Neural cell (in vitro differentiated cells): ENCODE measurements around the gene RDH8. TPM values are rescaled to one million over a fixed set of nuclear protein-coding genes. Genes with fewer than 3 reads are reported as not detected.

Experiments
- H2AFZ ChIP-seq: fragments of 200-600, 300-800 bp; sonication (generic), shearing (Covaris generic); 2 replicates; pipeline ENCODE4 v1.6.0; 2014; ENCODE audit warnings: low read depth, mild to moderate bottlenecking, antibody characterized with exemption, low read length, moderate library complexity
- H3F3A ChIP-seq: fragments of 200-600 bp; shearing (Covaris generic); 2 replicates; pipeline ENCODE4 v1.6.1; 2016; ENCODE audit warnings: mild to moderate bottlenecking, moderate library complexity, mixed read lengths, antibody characterized with exemption, low read length; ENCODE audit not compliant: insufficient read depth, poor library complexity, severe bottlenecking
- H3K27ac ChIP-seq: fragments of 200-600, 300-800 bp; sonication (generic), shearing (Covaris generic); 2 replicates; pipeline ENCODE4 v1.5.1; 2014; ENCODE audit warnings: mild to moderate bottlenecking, low read length, moderate library complexity
- H3K27me3 ChIP-seq: fragments of 300-800, 200-600 bp; sonication (generic), shearing (Covaris generic); 2 replicates; pipeline ENCODE4 v1.6.0; 2014; ENCODE audit warnings: mild to moderate bottlenecking, low read depth, low read length, moderate library complexity; ENCODE audit not compliant: insufficient read depth
- H3K36me3 ChIP-seq: fragments of 300-800, 200-600 bp; sonication (generic), shearing (Covaris generic); 2 replicates; pipeline ENCODE4 v1.5.1; 2014; ENCODE audit warnings: mild to moderate bottlenecking, antibody characterized with exemption, low read length, moderate library complexity; ENCODE audit not compliant: insufficient read depth
- H3K4me2 ChIP-seq: fragments of 300-800, 200-600 bp; sonication (generic), shearing (Covaris generic); 2 replicates; pipeline ENCODE4 v1.6.0; 2014; ENCODE audit warnings: mild to moderate bottlenecking, low read length
- H3K4me3 ChIP-seq: fragments of 300-800, 200-600 bp; sonication (generic), shearing (Covaris generic); 2 replicates; pipeline ENCODE4 v1.5.1; 2014; ENCODE audit warnings: mild to moderate bottlenecking, low read length, moderate library complexity
- H3K79me2 ChIP-seq: fragments of 200-600 bp; shearing (Covaris generic); replicated peaks from 2 replicates; pipeline ENCODE4 v1.6.0; 2014; ENCODE audit warnings: mild to moderate bottlenecking, low read length, moderate library complexity; ENCODE audit not compliant: insufficient read depth
- H3K9ac ChIP-seq: fragments of 300-800, 200-600 bp; sonication (generic), shearing (Covaris generic); 2 replicates; pipeline ENCODE4 v1.6.1; 2016; ENCODE audit warnings: mild to moderate bottlenecking, low read length, mixed read lengths
- H3K9me2 ChIP-seq: fragments of 200-600 bp; shearing (Covaris generic); 2 replicates; pipeline ENCODE4 v1.6.1; 2016; ENCODE audit warnings: mild to moderate bottlenecking, low read length, mixed read lengths; ENCODE audit not compliant: insufficient read depth
- H3K9me3 ChIP-seq: fragments of 200-600, 300-800 bp; sonication (generic), shearing (Covaris generic); 2 replicates; pipeline ENCODE4 v1.6.1; 2016; ENCODE audit warnings: mild to moderate bottlenecking, mixed run types, low read length, moderate library complexity, mixed read lengths
- H4K20me1 ChIP-seq: fragments of 200-600 bp; shearing (Covaris generic); 2 replicates; pipeline ENCODE4 v1.6.1; 2016; ENCODE audit warnings: mild to moderate bottlenecking, mixed run types; ENCODE audit not compliant: insufficient read depth
- CTCF ChIP-seq: fragments of 450-650 bp; IDR thresholded peaks from 2 replicates; pipeline ENCODE4 v1.5.1; 2014; ENCODE audit warnings: antibody characterized with exemption, mild to moderate bottlenecking, moderate library complexity; ENCODE audit not compliant: poor library complexity, severe bottlenecking
- EP300 ChIP-seq: fragments of 450-650 bp; conservative IDR thresholded peaks from 2 replicates; pipeline ENCODE4 v1.6.1; 2014; ENCODE audit warnings: antibody characterized with exemption, mild to moderate bottlenecking, moderate library complexity; ENCODE audit not compliant: poor library complexity, severe bottlenecking
- EZH2 ChIP-seq: fragments of 200-600, 300-800 bp; shearing (Covaris generic), sonication (generic); IDR thresholded peaks from 2 replicates; pipeline ENCODE4 v1.6.1; 2014; ENCODE audit warnings: antibody characterized with exemption, low read length, borderline replicate concordance, mild to moderate bottlenecking; ENCODE audit not compliant: insufficient read depth, poor library complexity, severe bottlenecking
- MXI1 ChIP-seq: fragments of 450-650 bp; conservative IDR thresholded peaks from 2 replicates; pipeline ENCODE4 v1.6.1; 2014; ENCODE audit warnings: antibody characterized with exemption, mild to moderate bottlenecking; ENCODE audit not compliant: poor library complexity, severe bottlenecking
- POLR2AphosphoS5 ChIP-seq: IDR thresholded peaks from 2 replicates; pipeline ENCODE4 v1.6.1; 2012
- RAD21 ChIP-seq: fragments of 450-650 bp; conservative IDR thresholded peaks from 2 replicates; pipeline ENCODE4 v1.6.1; 2014; ENCODE audit warnings: antibody characterized with exemption, mild to moderate bottlenecking, moderate library complexity
- REST ChIP-seq: IDR thresholded peaks from 2 replicates; pipeline ENCODE4 v1.6.1; 2012; ENCODE audit warnings: borderline replicate concordance
- SMC3 ChIP-seq: fragments of 450-650 bp; conservative IDR thresholded peaks from 2 replicates; pipeline ENCODE4 v1.6.1; 2014; ENCODE audit warnings: antibody characterized with exemption, mild to moderate bottlenecking, moderate library complexity; ENCODE audit not compliant: poor library complexity
- TAF1 ChIP-seq: IDR thresholded peaks from 2 replicates; pipeline ENCODE4 v1.6.1; 2012; ENCODE audit warnings: low read depth
- polyA plus RNA-seq: library from polyadenylated mRNA; depleted of rRNA; stranded (reverse); fragments of >200 nt; gene quantifications from 2 replicates; pipeline ENCODE4 v1.2.3, GENCODE V29; 2014

RDH8 gene
- polyA plus RNA-seq, 1 donor from 2014 or later: not detected

GRCh38 chr19:9966448-9966847, 46.8 kb upstream of the RDH8 start:
- H3K9ac ChIP-seq: no peak overlapping the region
- no peak overlapping the region for H3K27ac ChIP-seq
- H3K4me3 ChIP-seq: no peak overlapping the region
- H4K20me1 ChIP-seq: no peaks in the 10 kb centered on the region
- H3K4me2 ChIP-seq: no peak overlapping the region
- no peak overlapping the region for H2AFZ ChIP-seq
- no peaks in the 10 kb centered on the region for H3F3A ChIP-seq
- TF ChIP-seq MXI1 (no peak), TAF1 (no peak), EZH2 (no peak), REST (no peak), POLR2AphosphoS5 (no peak), CTCF (no peak), SMC3 (no peak), EP300 (no peak), RAD21 (no peak)
- H3K36me3 ChIP-seq: no peaks in the 10 kb centered on the region
- H3K9me2 ChIP-seq: no peaks in the 10 kb centered on the region
- no peaks in the 10 kb centered on the region for H3K9me3 ChIP-seq
- H3K79me2 ChIP-seq: no peaks in the 10 kb centered on the region
- peaks cover 24% of the 10 kb centered on the region for H3K27me3 ChIP-seq

- H3K79me2 ChIP-seq: no peaks in the 10 kb centered on the region
- no peaks in the 10 kb centered on the region for H3K9me3 ChIP-seq
- H3K36me3 ChIP-seq: no peaks in the 10 kb centered on the region
- H3K4me3 ChIP-seq: no peak overlapping the region
- H3F3A ChIP-seq: no peaks in the 10 kb centered on the region
- no peaks in the 10 kb centered on the region for H3K9me2 ChIP-seq
- H3K27ac ChIP-seq: no peak overlapping the region
- peaks cover 24% of the 10 kb centered on the region for H3K27me3 ChIP-seq
- no peak overlapping the region for H3K9ac ChIP-seq
- H3K4me2 ChIP-seq: no peak overlapping the region
- H4K20me1 ChIP-seq: no peaks in the 10 kb centered on the region
- H2AFZ ChIP-seq: no peak overlapping the region
- TF ChIP-seq EP300 (no peak), REST (no peak), MXI1 (no peak), TAF1 (no peak), CTCF (no peak), RAD21 (no peak), SMC3 (no peak), POLR2AphosphoS5 (no peak), EZH2 (no peak)
Measured at GRCh38 chr19:9967326-9967725, 46.0 kb upstream of the RDH8 start.
